C4-2B (cell line): ENCODE measurements around the gene HDX.
"Not testable (repeated sequence)": the region's sequence is repeated elsewhere in the genome, so short reads cannot be mapped to it uniquely, and the experiment has no call there.

Experiments used
- H3K27ac ChIP-seq: fragments of 450-650 bp; 2 replicates; pipeline ENCODE4 v1.5.1; 2017
- CTCF ChIP-seq: fragments of 450-650 bp; conservative IDR thresholded peaks from 2 replicates; pipeline ENCODE4 v1.5.1; 2017; ENCODE audit warnings: mild to moderate bottlenecking
- ZFX ChIP-seq: fragments of 450-650 bp; IDR thresholded peaks from 2 replicates; pipeline ENCODE4 v1.6.1; 2017

Gene HDX

GRCh38 chrX:84501798-84502628 lies at the start of gene HDX:
TSS of gene HDX (minus strand) at chrX:84502453. CDS start at chrX:84475397, 27,056 bp downstream.
- TF ChIP-seq CTCF (no peak), ZFX (no peak)
- H3K27ac ChIP-seq, result peak within 1 kb of the TSS; percentile 69

GRCh38 chrX:84541315-84541714 lies 39.1 kb upstream of the HDX start:
- H3K27ac ChIP-seq, result not testable (repeated sequence)

- not testable (repeated sequence) for H3K27ac ChIP-seq
Observed at GRCh38 chrX:84537627-84538026, 35.4 kb upstream of the HDX start.

- no peak for TF ChIP-seq ZFX
- TF ChIP-seq CTCF, result no peak
Observed at GRCh38 chrX:84488426-84488825, 13.8 kb downstream of the HDX start.

GRCh38 chrX:84487365-84488353 lies 14.6 kb downstream of the HDX start:
- TF ChIP-seq CTCF (no peak), ZFX (no peak)
- H3K27ac ChIP-seq, result no peak overlapping the region

More at GRCh38 chrX:84488426-84488825, 13.8 kb downstream of the HDX start:
- no peak overlapping the region for H3K27ac ChIP-seq

GRCh38 chrX:84479086-84479485 lies 23.2 kb downstream of the HDX start:
- TF ChIP-seq ZFX (no peak), CTCF (no peak)
- H3K27ac ChIP-seq, result no peak overlapping the region

- no peak overlapping the region for H3K27ac ChIP-seq
- TF ChIP-seq ZFX (no peak), CTCF (no peak)
Observed at GRCh38 chrX:84477114-84477513, 25.1 kb downstream of the HDX start.

GRCh38 chrX:84475596-84475995 lies 26.7 kb downstream of the HDX start:
- TF ChIP-seq ZFX (no peak), CTCF (no peak)

More at GRCh38 chrX:84475596-84475995, 26.7 kb downstream of the HDX start:
- no peak overlapping the region for H3K27ac ChIP-seq
